HepG2 (cell line): ENCODE results near the gene PGA5. TPM values are rescaled to one million over a fixed set of nuclear protein-coding genes. Genes with fewer than 3 reads are reported as not detected.

ENCODE experiments used
- ATAC-seq: fragments of 200-7000 bp; cut with Tn5 transposase; 3 replicates; pipeline ENCODE4 v1.9.1; 2020; ENCODE audit warnings: mild to moderate bottlenecking, moderate library complexity
- BruUV-seq: library from RNA; stranded (reverse); fragments of 400-500 nt; replicated peaks from 2 replicates; lab custom pipeline; 2021; lab: Mats Ljungman, UMichigan
- CTCF ChIA-PET: fragments of 300-600 bp; formaldehyde crosslinking; extraction: SDS; loops from one replicate; lab custom pipeline; 2021; ENCODE audit warnings: low total read pairs, inconsistent platforms, low intra/inter-chr PET ratio; lab: Yijun Ruan, JAX
- POLR2A ChIA-PET: fragments of 350-600 bp; sonication (Branson Sonifier 250); formaldehyde crosslinking; loops from one replicate; lab custom pipeline; 2020; ENCODE audit warnings: antibody characterized with exemption, inconsistent platforms; lab: Yijun Ruan, JAX
- DNase-seq: peaks from one replicate; pipeline ENCODE4 v3.0.0-alpha.2; 2015; ENCODE audit warnings: low spot score
- FAIRE-seq: peaks from 3 replicates; lab custom pipeline; 2011; peaks lifted over from hg19 to GRCh38; lab: Jason Lieb, UNC
- H2AFZ ChIP-seq: one replicate; pipeline ENCODE4 v1.6.1; 2011; ENCODE audit warnings: low read length, inconsistent platforms
- H3K27ac ChIP-seq: fragments of 300-600 bp; 3 replicates; pipeline ENCODE4 v1.8.0; 2011; ENCODE audit warnings: mixed run types, mild to moderate bottlenecking, mixed read lengths, low read length, inconsistent platforms; ENCODE audit not compliant: insufficient read depth; ENCODE audit errors: extremely low read length
- H3K27me3 ChIP-seq, 2 experiments: fragments of 200-600 bp in 1 of 2; 2 replicates in 1 of 2; 3 replicates in 1 of 2; pipeline versions ENCODE4 v1.6.0 to v1.8.0; 2011; ENCODE audit warnings: low read length in 2 of 2, mild to moderate bottlenecking in 2 of 2, moderate library complexity in 2 of 2, inconsistent platforms in 1 of 2; ENCODE audit not compliant: insufficient read depth in 2 of 2, control insufficient read depth in 1 of 2
- H3K36me3 ChIP-seq, 2 experiments: fragments of 200-600 bp in 1 of 2; replicated peaks in 1 of 2; 2 replicates in 1 of 2; 3 replicates in 1 of 2; pipeline versions ENCODE4 v1.5.1 to v1.8.0; 2011; ENCODE audit warnings: low read length in 2 of 2, inconsistent platforms in 1 of 2; ENCODE audit not compliant: insufficient read depth in 2 of 2, control insufficient read depth in 1 of 2
- H3K4me1 ChIP-seq: 2 replicates; pipeline ENCODE4 v1.5.1; 2012; ENCODE audit warnings: low read length, inconsistent platforms; ENCODE audit not compliant: insufficient read depth
- H3K4me2 ChIP-seq: 2 replicates; pipeline ENCODE4 v1.6.0; 2011; ENCODE audit warnings: low read depth, low read length, inconsistent platforms
- H3K4me3 ChIP-seq, 3 experiments: fragments of 200-600 bp in 1 of 3; sonication (generic), shearing (Covaris generic) in 1 of 3; replicated peaks in 1 of 3; 2 replicates each; pipeline ENCODE4 v1.5.1; 2011 to 2016; ENCODE audit warnings: low read length in 3 of 3, inconsistent platforms in 2 of 3, low read depth in 2 of 3, mild to moderate bottlenecking in 2 of 3, control low read depth in 1 of 3, mixed read lengths in 1 of 3; ENCODE audit not compliant: insufficient read depth in 1 of 3
- H3K79me2 ChIP-seq: one replicate; pipeline ENCODE4 v1.6.1; 2011; ENCODE audit warnings: low read length, inconsistent platforms; ENCODE audit not compliant: insufficient read depth
- H3K9ac ChIP-seq: 2 replicates; pipeline ENCODE4 v1.6.0; 2011; ENCODE audit warnings: mild to moderate bottlenecking, low read depth, low read length, inconsistent platforms; ENCODE audit not compliant: insufficient read depth
- H3K9me3 ChIP-seq: 2 replicates; pipeline ENCODE4 v1.5.1; 2012; ENCODE audit warnings: mild to moderate bottlenecking, low read length
- H4K20me1 ChIP-seq: 2 replicates; pipeline ENCODE4 v1.6.0; 2011; ENCODE audit warnings: inconsistent platforms, mild to moderate bottlenecking, low read length, moderate library complexity; ENCODE audit not compliant: insufficient read depth
- SETDB1 ChIP-seq: sonication (generic); formaldehyde crosslinking; IDR thresholded peaks from 2 replicates; pipeline ENCODE4 v1.5.1; 2020; ENCODE audit warnings: missing genetic modification reagents, mild to moderate bottlenecking, borderline replicate concordance
- YEATS4 ChIP-seq: sonication (generic); formaldehyde crosslinking; IDR thresholded peaks from 2 replicates; pipeline ENCODE4 v1.4.0; 2020; ENCODE audit warnings: missing genetic modification reagents, borderline replicate concordance
- ZNF143 ChIP-seq: sonication (generic); formaldehyde crosslinking; IDR thresholded peaks from 2 replicates; pipeline ENCODE4 v1.4.0; 2020; ENCODE audit warnings: missing genetic modification reagents
- ZNF674 ChIP-seq: sonication (generic); formaldehyde crosslinking; IDR thresholded peaks from 2 replicates; pipeline ENCODE4 v1.5.0; 2020; ENCODE audit warnings: low read depth, mild to moderate bottlenecking, missing genetic modification reagents
- WGBS: methylation state at CpG from one replicate; pipeline ENCODE4 v1.1.6; 2017; ENCODE audit warnings: low lambda C conversion rate; 5-methylcytosine and 5-hydroxymethylcytosine counted together
- in situ Hi-C: cut with HindIII; loops from 2 replicates; pipeline ENCODE4 v1.10.0; 2017; ENCODE audit warnings: low pct_unique_long_range_greater_than_20kb; ENCODE audit not compliant: extremely low pct_ligation_motif_present
- intact Hi-C: fragments of 100-400 bp; cut with micrococcal nuclease; formaldehyde crosslinking; loops from one replicate; pipeline ENCODE4 v1.10.0; 2022; ENCODE audit not compliant: unreplicated experiment
- polyA plus RNA-seq, 8 experiments: library from polyadenylated mRNA; depleted of rRNA in 3 of 8; stranded (reverse) in 7 of 8; unstranded in 1 of 8; fragments of >200 nt; fragmentation: Illumina TruSeq in 4 of 8; extraction: Trizol in 4 of 8; gene quantifications; 2 replicates each; pipeline versions ENCODE4 v1.2.1 to v1.2.3, GENCODE V29; 2011 to 2016; ENCODE audit warnings: low read depth in 4 of 8, missing spikeins in 1 of 8, mixed read lengths in 1 of 8; ENCODE audit not compliant: insufficient read depth in 1 of 8
- total RNA-seq, 5 experiments: library from RNA; depleted of rRNA; stranded (reverse); fragments of >200 nt; fragmentation: Illumina TruSeq; extraction: Trizol; gene quantifications; 2 replicates each; pipeline ENCODE4 v1.2.3, GENCODE V29; 2016; ENCODE audit warnings: low read depth in 1 of 5
- TF ChIP-seq, protein P1 (sequence below): IDR thresholded peaks from 2 replicates; pipeline ENCODE4 v1.6.1; 2016; ENCODE audit warnings: low read depth, control low read depth
- TF ChIP-seq, protein P2 (sequence below): sonication (generic); formaldehyde crosslinking; IDR thresholded peaks from 2 replicates; pipeline ENCODE4 v1.8.0; 2022; ENCODE audit warnings: missing genetic modification reagents, mild to moderate bottlenecking, moderate library complexity, borderline replicate concordance
- TF ChIP-seq, protein P3 (sequence below): sonication (generic); formaldehyde crosslinking; IDR thresholded peaks from 2 replicates; pipeline ENCODE4 v1.8.0; 2022; ENCODE audit warnings: missing genetic modification reagents, mild to moderate bottlenecking, inconsistent platforms, borderline replicate concordance

PGA5 gene
- total and polyA plus RNA-seq, 2 of the 13 experiments (the other 11 are each of a cell fraction or from before 2014, with no cell fraction given) = not detected

DNA sequence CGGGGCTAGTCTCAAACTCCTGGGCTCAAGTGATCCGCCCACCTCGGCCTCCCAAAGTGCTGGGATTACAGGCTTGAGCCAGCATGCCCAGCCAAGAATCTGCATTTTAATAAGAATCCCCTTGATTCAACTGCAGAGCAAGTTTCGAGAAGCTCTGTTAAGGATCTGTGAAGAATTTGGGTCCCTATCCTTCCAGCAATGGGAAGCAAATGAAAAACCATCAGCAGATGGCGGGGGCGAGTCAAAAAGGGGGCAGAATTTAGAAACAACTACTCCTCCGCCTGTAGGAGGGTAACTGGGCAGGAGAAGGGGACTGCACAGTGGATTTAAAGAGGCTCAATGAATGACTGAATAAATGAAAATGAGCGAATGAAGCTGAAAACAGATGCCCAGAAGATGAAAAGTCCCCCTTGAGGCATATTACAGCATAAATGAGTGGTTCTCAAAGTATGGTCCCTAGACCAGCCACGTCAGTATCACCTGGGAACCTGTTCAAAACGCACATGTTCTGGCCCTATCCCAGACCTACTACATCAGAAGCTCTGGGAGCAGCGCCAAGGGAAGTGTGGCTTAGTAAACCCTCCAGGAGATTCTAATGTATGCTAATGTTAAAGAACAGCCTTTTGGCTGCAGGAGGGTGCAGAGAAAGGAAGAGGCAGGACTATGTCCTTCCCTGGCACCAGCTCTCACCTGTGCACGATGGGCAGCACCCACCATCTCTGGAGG lies 39.1 kb downstream of the PGA5 start:
- H3K36me3 ChIP-seq = peaks cover 47 to 88% of the 10 kb centered on the region in 2 experiments
- FAIRE-seq = no peak
- peaks cover 11% of the 10 kb centered on the region; the same call in 1 of the 2 replicates for H4K20me1 ChIP-seq
- intact Hi-C loops = no loop called here
- DNase-seq = no peak
- H3K27ac ChIP-seq = no peak overlapping the region
- WGBS = 97% methylated on average over 11 of the region's 12 CpGs
- no peak for ATAC-seq
- no peak for TF ChIP-seq ZNF674
- TF ChIP-seq, protein P1, sequence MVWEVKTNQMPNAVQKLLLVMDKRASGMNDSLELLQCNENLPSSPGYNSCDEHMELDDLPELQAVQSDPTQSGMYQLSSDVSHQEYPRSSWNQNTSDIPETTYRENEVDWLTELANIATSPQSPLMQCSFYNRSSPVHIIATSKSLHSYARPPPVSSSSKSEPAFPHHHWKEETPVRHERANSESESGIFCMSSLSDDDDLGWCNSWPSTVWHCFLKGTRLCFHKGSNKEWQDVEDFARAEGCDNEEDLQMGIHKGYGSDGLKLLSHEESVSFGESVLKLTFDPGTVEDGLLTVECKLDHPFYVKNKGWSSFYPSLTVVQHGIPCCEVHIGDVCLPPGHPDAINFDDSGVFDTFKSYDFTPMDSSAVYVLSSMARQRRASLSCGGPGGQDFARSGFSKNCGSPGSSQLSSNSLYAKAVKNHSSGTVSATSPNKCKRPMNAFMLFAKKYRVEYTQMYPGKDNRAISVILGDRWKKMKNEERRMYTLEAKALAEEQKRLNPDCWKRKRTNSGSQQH (CRISPR knock-in tag) = no peak
- TF ChIP-seq SETDB1 (CRISPR knock-in tag) = no peak
- TF ChIP-seq, protein P2, sequence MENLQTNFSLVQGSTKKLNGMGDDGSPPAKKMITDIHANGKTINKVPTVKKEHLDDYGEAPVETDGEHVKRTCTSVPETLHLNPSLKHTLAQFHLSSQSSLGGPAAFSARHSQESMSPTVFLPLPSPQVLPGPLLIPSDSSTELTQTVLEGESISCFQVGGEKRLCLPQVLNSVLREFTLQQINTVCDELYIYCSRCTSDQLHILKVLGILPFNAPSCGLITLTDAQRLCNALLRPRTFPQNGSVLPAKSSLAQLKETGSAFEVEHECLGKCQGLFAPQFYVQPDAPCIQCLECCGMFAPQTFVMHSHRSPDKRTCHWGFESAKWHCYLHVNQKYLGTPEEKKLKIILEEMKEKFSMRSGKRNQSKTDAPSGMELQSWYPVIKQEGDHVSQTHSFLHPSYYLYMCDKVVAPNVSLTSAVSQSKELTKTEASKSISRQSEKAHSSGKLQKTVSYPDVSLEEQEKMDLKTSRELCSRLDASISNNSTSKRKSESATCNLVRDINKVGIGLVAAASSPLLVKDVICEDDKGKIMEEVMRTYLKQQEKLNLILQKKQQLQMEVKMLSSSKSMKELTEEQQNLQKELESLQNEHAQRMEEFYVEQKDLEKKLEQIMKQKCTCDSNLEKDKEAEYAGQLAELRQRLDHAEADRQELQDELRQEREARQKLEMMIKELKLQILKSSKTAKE (CRISPR knock-in tag) = no peak
- no peak for TF ChIP-seq ZNF143 (CRISPR knock-in tag)
- no peak for TF ChIP-seq YEATS4 (CRISPR knock-in tag)
- TF ChIP-seq, protein P3, sequence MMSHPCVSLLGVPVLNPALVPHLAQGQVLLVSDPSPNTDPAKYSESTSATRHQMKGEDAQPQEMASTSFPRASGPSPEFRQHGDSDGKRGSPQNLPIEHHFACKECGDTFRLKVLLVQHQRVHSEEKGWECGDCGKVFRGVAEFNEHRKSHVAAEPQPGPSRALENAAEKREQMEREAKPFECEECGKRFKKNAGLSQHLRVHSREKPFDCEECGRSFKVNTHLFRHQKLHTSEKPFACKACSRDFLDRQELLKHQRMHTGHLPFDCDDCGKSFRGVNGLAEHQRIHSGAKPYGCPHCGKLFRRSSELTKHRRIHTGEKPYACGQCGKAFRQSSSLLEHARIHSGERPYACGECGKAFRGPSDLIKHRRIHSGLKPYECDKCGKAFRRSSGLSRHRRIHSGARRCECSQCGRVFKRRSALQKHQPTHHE (CRISPR knock-in tag) = no peak
- no peaks in the 10 kb centered on the region for H3K27me3 ChIP-seq
- H3K4me3 ChIP-seq = no peak overlapping the region
- CTCF ChIA-PET = no interaction called here
- H3K79me2 ChIP-seq = no peaks in the 10 kb centered on the region
- POLR2A ChIA-PET = no interaction called here
- no peak overlapping the region for H2AFZ ChIP-seq
- no peaks in the 10 kb centered on the region for H3K9me3 ChIP-seq
- no peak overlapping the region for H3K4me2 ChIP-seq
- no TSS peak for BruUV-seq
- H3K9ac ChIP-seq = no peak overlapping the region
- no peaks in the 10 kb centered on the region for H3K4me1 ChIP-seq
- in situ Hi-C loops = no loop called here
